HG03432 (cell line): ENCODE measurements around the gene PTPMT1.

Experiments
- ATAC-seq: cut with Tn5 transposase; IDR thresholded peaks from one replicate; pipeline ENCODE4 v1.9.1; 2021; ENCODE audit warnings: mild to moderate bottlenecking, moderate library complexity; ENCODE audit not compliant: unreplicated experiment

Gene PTPMT1

GRCh38 chr11:47577460-47578041 lies 12.2 kb downstream of the PTPMT1 start:
- ATAC-seq, result no peak

GRCh38 chr11:47578524-47579494 lies 13.4 kb downstream of the PTPMT1 start, which contains the start of the genes KBTBD4 and NDUFS3:
Gene KBTBD4 (minus strand): TSS chr11:47578970. CDS start chr11:47578951, 19 bp downstream.
Gene NDUFS3 (plus strand): TSS chr11:47579074. CDS start chr11:47579092, 18 bp downstream.
- ATAC-seq, result peak; percentile 95

- ATAC-seq, result no peak
Observed at GRCh38 chr11:47583844-47584243, 18.4 kb downstream of the PTPMT1 start.

GRCh38 chr11:47586098-47586855 lies 20.9 kb downstream of the PTPMT1 start, which contains the start of gene FAM180B:
Gene FAM180B (plus strand): TSS chr11:47586678. CDS start chr11:47586769, 91 bp downstream.
- no peak for ATAC-seq

GRCh38 chr11:47587039-47587716 lies 21.8 kb downstream of the PTPMT1 start:
- ATAC-seq, result no peak

- no peak for ATAC-seq
Observed at GRCh38 chr11:47587723-47588326, 22.4 kb downstream of the PTPMT1 start.

- ATAC-seq, result no peak
Observed at GRCh38 chr11:47589118-47589517, 23.7 kb downstream of the PTPMT1 start.

GRCh38 chr11:47589584-47589976 lies 24.2 kb downstream of the PTPMT1 start:
- no peak for ATAC-seq

GRCh38 chr11:47589977-47590861 lies 24.8 kb downstream of the PTPMT1 start:
- ATAC-seq, result no peak

- ATAC-seq, result peak; percentile 30
Observed at GRCh38 chr11:47591764-47592163, 26.4 kb downstream of the PTPMT1 start.

GRCh38 chr11:47592251-47592650 lies 26.9 kb downstream of the PTPMT1 start:
- ATAC-seq, result no peak

- ATAC-seq, result no peak
Observed at GRCh38 chr11:47592970-47593369, 27.6 kb downstream of the PTPMT1 start.

GRCh38 chr11:47593492-47593933 lies 28.1 kb downstream of the PTPMT1 start:
- no peak for ATAC-seq

GRCh38 chr11:47593934-47594855 lies 28.8 kb downstream of the PTPMT1 start, which contains the start of gene C1QTNF4:
Gene C1QTNF4 (minus strand): TSS chr11:47594411. CDS start chr11:47590810, 3,601 bp downstream.
- no peak for ATAC-seq

GRCh38 chr11:47595029-47595428 lies 29.6 kb downstream of the PTPMT1 start:
- no peak for ATAC-seq

- ATAC-seq, result no peak
Observed at GRCh38 chr11:47595967-47596366, 30.6 kb downstream of the PTPMT1 start.

GRCh38 chr11:47599902-47600301 lies 34.5 kb downstream of the PTPMT1 start:
- no peak for ATAC-seq

GRCh38 chr11:47603295-47603694 lies 37.9 kb downstream of the PTPMT1 start:
- ATAC-seq, result no peak
